Retinal pigment epithelial cell (primary cell): ENCODE measurements around the gene EXOC6.
"Not testable (repeated sequence)": the region's sequence is repeated elsewhere in the genome, so short reads cannot be mapped to it uniquely, and the experiment has no call there.

Source experiments
- DNase-seq: peaks from one replicate; pipeline ENCODE4 v3.0.0-alpha.2; 2010; ENCODE audit warnings: low read depth
- H3K4me3 ChIP-seq: 2 replicates; pipeline ENCODE4 v1.5.1; 2011; ENCODE audit warnings: mild to moderate bottlenecking, low read length, control low read depth, moderate library complexity
- TF ChIP-seq, protein P1 (sequence below): conservative IDR thresholded peaks from 2 replicates; pipeline ENCODE4 v1.5.1; 2011; ENCODE audit warnings: low read depth, low read length, control low read depth, inconsistent platforms

The EXOC6 gene

DNA sequence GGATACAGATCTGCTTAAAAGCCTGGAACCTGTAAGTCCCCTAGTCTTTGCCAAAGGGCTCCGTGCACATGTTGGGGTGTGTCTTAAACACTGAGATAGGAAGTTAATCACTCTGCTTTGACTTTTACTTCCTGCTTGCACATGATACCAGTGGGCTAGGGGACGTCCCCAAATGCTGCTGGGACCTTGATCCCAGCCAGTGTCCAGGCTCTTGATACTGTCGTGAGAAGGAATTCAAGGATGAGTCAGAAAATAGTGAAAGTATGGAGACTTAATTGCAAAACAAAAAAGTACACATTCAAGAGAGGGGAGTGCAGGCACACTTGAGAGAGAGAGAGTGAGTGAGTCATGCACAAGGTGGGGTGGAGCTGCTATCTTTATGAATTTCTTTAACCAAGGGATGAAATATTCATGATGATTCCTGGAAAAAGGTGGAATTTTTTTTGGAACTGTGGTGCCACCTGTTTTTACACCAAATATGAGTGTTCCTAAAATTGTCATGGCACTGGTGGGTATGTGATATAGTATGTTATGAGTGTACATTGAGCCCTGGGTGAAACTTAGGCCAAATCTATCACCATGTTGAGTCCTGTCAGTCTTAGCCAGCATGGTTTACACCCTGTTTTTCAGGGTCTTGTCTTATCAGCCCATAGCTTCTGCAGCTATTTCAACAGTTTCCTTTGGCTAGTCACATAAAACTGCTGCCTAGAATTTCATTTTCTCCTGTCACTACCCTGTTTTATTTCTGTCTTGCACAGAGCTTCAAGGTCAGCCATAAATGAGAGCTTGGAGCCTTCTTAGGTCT is 123.9 kb downstream of the EXOC6 start:
- TF ChIP-seq, protein P1, sequence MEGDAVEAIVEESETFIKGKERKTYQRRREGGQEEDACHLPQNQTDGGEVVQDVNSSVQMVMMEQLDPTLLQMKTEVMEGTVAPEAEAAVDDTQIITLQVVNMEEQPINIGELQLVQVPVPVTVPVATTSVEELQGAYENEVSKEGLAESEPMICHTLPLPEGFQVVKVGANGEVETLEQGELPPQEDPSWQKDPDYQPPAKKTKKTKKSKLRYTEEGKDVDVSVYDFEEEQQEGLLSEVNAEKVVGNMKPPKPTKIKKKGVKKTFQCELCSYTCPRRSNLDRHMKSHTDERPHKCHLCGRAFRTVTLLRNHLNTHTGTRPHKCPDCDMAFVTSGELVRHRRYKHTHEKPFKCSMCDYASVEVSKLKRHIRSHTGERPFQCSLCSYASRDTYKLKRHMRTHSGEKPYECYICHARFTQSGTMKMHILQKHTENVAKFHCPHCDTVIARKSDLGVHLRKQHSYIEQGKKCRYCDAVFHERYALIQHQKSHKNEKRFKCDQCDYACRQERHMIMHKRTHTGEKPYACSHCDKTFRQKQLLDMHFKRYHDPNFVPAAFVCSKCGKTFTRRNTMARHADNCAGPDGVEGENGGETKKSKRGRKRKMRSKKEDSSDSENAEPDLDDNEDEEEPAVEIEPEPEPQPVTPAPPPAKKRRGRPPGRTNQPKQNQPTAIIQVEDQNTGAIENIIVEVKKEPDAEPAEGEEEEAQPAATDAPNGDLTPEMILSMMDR: no peak
- H3K4me3 ChIP-seq: no peak overlapping the region
- peak; percentile 29 for DNase-seq

DNA sequence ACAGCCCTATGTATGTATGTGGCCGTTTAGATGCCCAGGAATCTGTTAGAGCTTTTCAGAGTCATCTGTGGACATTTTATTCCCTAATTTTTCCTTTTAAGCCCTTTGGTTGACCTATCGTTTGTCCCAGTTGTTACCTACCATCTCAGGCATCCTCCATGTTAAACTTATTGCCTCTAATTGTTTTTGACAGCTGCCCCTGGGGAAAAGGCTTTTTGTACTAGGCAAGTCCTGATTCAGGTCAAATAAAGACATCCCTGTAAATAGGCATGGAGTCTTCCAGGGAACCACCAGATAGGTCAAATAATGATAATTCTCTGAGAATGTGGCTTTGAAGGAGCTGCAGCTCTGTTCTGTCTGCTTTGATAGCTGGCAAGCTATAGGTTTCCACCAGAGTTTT is 124.6 kb downstream of the EXOC6 start:
- TF ChIP-seq, protein P1: no peak
- DNase-seq: no peak

DNA sequence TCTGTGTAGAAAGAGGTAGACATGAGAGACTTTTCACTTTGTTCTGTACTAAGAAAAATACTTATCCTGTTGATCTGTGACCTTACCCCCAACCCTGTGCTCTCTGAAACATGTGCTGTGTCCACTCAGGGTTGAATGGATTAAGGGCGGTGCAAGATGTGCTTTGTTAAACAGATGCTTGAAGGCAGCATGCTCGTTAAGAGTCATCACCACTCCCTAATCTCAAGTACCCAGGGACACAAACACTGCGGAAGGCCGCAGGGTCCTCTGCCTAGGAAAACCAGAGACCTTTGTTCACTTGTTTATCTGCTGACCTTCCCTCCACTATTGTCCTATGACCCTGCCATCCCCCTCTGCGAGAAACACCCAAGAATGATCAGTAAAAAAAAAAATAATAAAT is 128.0 kb downstream of the EXOC6 start:
- DNase-seq, H3K4me3 ChIP-seq: not testable (repeated sequence)

More for the DNA sequence above, 124.6 kb downstream of the EXOC6 start:
- H3K4me3 ChIP-seq: no peak overlapping the region

DNA sequence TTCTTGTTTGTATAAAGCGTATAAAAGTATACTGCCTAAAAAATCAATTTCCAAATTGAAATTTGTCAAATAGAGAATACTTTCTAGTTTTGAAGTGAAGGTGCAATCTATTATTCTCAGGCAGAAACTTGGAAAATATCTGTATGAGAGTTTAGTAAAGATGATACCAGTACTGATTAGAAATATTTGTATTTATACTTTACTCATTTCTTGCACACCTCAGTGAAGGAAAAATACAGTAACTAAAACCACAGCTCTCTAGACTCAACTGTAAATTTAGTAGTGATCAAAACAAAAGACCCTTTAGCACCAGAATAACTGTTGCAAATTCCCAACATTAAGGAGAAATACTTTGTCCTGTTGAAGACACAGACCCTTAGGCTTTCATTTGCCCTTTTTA is 140.9 kb downstream of the EXOC6 start:
- TF ChIP-seq, protein P1: no peak
- H3K4me3 ChIP-seq: no peak overlapping the region
- DNase-seq: no peak

DNA sequence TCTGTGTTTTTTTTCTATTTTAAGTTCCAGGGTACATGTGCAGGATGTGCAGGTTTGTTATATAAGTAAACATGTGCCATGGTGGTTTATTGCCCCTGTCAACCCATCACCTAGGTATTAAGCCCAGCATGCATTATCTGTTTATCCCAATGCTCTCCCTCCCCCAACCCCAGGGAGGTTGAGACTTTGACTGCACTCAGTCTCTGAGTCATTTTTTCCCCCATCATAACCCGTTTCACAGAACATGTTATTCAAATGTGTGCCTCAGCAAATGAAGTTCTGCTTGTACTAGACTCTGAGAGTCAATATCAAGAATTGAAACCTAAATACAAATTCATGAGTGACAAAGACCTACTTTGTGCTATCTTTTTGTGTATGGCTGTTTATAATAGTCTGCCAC is 142.3 kb downstream of the EXOC6 start:
- DNase-seq: peak; percentile 21
- no peak overlapping the region for H3K4me3 ChIP-seq
- TF ChIP-seq, protein P1: no peak

DNA sequence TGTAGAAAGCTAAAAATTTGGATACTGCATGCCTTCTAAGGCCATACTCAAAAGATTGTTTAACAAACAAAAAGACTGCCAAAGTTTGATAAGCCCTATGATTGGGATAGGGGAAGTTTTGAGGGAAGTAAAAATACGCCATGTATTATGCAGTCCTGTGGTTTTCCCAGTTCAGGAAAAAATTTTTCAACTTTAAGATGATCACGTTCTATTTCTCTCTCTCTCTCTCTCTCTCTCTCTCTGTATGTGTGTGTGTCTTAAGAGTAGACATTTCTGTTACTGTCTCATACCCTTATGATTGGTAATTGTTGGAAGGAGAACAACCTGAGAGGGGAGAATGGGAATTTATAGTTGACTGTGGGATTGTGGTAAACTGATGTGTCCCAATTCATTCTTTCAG is 143.2 kb downstream of the EXOC6 start:
- TF ChIP-seq, protein P1: no peak
- no peak overlapping the region for H3K4me3 ChIP-seq
- DNase-seq: no peak

DNA sequence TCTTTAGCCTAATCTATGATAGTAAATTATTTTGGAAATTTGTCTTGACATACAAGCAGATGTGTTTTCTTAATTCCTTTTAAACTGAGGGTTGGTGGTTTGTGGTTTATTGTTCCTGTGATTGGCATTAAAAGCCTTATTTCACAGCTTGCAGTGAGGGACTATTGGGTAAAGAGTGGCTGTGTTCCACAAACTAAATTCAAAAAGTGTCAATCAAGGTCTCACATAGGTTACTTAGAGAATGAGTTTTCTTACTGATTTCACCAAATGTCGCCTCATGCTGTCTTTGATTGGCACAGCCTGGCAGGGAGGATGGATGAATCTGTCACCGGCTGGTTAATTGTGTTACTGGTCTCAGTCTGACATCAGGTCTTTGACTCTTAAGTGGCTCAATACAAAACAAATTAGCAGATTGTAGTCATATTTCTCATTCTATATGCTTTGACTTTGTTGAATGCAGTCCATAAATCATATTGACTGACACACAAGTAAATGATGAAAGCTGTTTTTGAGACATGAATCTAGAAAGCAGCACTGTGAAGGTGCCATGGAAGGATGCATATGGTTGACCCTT is 145.5 kb downstream of the EXOC6 start:
- no peak overlapping the region for H3K4me3 ChIP-seq
- no peak for DNase-seq
- TF ChIP-seq, protein P1: no peak
